Smooth muscle cell (in vitro differentiated cells): Measurements from ENCODE around the gene TMEM269. TPM values are rescaled to one million over a fixed set of nuclear protein-coding genes. Genes with fewer than 3 reads are reported as not detected.

Experiments
- DNase-seq: peaks from one replicate; lab custom pipeline; 2025; ENCODE audit not compliant: unreplicated experiment; lab: John Stamatoyannopoulos, UW
- H2AFZ ChIP-seq: fragments of 200-600 bp; sonication (generic); 2 replicates; pipeline ENCODE4 v1.6.0; 2016; ENCODE audit warnings: antibody characterized with exemption, low read depth, mild to moderate bottlenecking
- H3F3A ChIP-seq: fragments of 200-600 bp; sonication (generic); 2 replicates; pipeline ENCODE4 v1.6.0; 2017; ENCODE audit warnings: antibody characterized with exemption, low read depth
- H3K27ac ChIP-seq: fragments of 200-600 bp; sonication (generic); 2 replicates; pipeline ENCODE4 v1.5.1; 2016; ENCODE audit warnings: low read depth, mild to moderate bottlenecking
- H3K27me3 ChIP-seq: fragments of 200-600 bp; sonication (generic); 2 replicates; pipeline ENCODE4 v1.6.1; 2016; ENCODE audit warnings: low read depth, mild to moderate bottlenecking
- H3K36me3 ChIP-seq: fragments of 200-600 bp; sonication (generic); 2 replicates; pipeline ENCODE4 v1.5.1; 2016; ENCODE audit warnings: low read depth
- H3K4me1 ChIP-seq: fragments of 200-600 bp; sonication (generic); 2 replicates; pipeline ENCODE4 v1.5.1; 2016; ENCODE audit warnings: low read depth
- H3K4me2 ChIP-seq: fragments of 200-600 bp; sonication (generic); 2 replicates; pipeline ENCODE4 v1.6.0; 2016; ENCODE audit warnings: mild to moderate bottlenecking
- H3K4me3 ChIP-seq: fragments of 200-600 bp; sonication (generic); 2 replicates; pipeline ENCODE4 v1.5.1; 2016; ENCODE audit warnings: mild to moderate bottlenecking
- H3K79me2 ChIP-seq: fragments of 200-600 bp; sonication (generic); 2 replicates; pipeline ENCODE4 v1.6.0; 2016; ENCODE audit warnings: low read depth, mild to moderate bottlenecking
- H3K9ac ChIP-seq: fragments of 200-600 bp; sonication (generic); 2 replicates; pipeline ENCODE4 v1.6.0; 2016; ENCODE audit warnings: low read depth
- H3K9me3 ChIP-seq: fragments of 200-600 bp; sonication (generic); replicated peaks from 2 replicates; pipeline ENCODE4 v1.5.1; 2016; ENCODE audit warnings: low read depth
- H4K20me1 ChIP-seq: fragments of 200-600 bp; sonication (generic); 2 replicates; pipeline ENCODE4 v1.6.0; 2016; ENCODE audit warnings: low read depth
- WGBS: methylation state at CpG from one replicate; pipeline ENCODE4 v1.1.7; 2016; ENCODE audit warnings: low lambda C conversion rate; 5-methylcytosine and 5-hydroxymethylcytosine counted together
- polyA plus RNA-seq: library from polyadenylated mRNA; unstranded; fragments of >200 nt; fragmentation: Nextera tagmentation; extraction: Ambion mirVana; gene quantifications from 2 replicates; pipeline ENCODE4 v1.2.1, GENCODE V29; 2016
- total RNA-seq: library from RNA; depleted of rRNA; stranded (reverse); fragments of >200 nt; gene quantifications from 2 replicates; pipeline ENCODE4 v1.2.3, GENCODE V29; 2014
- TF ChIP-seq, protein P1 (sequence below): fragments of 200-600 bp; sonication (generic); IDR thresholded peaks from 2 replicates; pipeline ENCODE4 v1.5.1; 2017; ENCODE audit warnings: borderline replicate concordance, mild to moderate bottlenecking, antibody characterized with exemption; ENCODE audit not compliant: insufficient read depth, poor library complexity, severe bottlenecking

The TMEM269 gene, protein sequence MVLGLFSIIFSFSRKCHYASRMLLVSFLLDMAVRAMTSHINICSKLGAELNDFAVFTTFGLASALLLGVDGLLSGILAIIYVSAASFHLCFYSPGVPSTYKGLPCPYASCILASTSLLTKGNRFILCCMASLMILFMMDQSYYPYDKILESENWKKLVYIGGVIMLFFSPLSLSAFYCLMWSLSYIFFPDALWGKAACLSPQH
- 0.09 and 0.36 TPM in 2 replicates for total RNA-seq
- 0.09 and 0.15 TPM in 2 replicates for polyA plus RNA-seq

DNA sequence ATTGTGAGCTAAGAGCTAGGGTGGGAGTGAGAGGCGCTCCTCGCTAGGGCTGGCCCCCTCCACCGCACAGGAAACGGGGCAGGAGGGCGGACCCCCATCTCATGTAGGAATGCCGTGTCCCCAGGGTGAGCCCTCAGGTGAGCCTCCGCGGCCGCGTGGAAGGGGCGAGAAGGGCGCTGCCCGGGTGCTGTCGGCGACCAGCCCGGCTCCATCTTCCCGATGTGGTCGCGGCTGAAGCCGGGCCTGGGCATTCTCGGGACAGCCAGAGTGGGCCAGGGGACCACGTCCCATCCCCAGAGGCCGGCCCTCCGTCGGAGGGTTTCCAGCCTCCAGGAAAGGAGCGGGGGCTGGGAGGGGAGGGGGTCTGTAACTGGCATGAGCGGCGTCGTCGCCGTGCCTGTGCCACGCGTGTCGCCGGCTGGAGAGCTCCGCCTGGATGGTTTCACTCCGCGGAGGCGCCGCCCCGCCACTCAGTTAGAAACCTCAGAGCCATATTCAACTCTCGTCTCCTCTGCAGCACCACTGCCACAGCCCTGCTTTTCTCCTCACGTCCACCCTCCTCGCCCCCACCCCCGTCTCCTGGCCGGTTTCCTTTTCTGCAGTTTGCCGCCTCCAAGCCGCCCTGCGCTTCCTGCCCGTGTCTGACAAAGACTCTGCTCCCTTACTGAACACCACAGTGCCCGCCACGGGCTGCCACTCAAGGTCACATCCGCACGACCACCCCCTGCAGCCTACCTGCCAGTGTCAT is at the start of gene TMEM269:
Gene TMEM269, plus strand, starts transcription at position 46 of the 748 bp plus-strand sequence. CDS start 4,903 bp downstream, outside the sequence.
- H2AFZ ChIP-seq = no peak within 1 kb of the TSS
- H4K20me1 ChIP-seq = no peaks in the 10 kb centered on the region
- no peak within 1 kb of the TSS for H3K27ac ChIP-seq
- TF ChIP-seq, protein P1, sequence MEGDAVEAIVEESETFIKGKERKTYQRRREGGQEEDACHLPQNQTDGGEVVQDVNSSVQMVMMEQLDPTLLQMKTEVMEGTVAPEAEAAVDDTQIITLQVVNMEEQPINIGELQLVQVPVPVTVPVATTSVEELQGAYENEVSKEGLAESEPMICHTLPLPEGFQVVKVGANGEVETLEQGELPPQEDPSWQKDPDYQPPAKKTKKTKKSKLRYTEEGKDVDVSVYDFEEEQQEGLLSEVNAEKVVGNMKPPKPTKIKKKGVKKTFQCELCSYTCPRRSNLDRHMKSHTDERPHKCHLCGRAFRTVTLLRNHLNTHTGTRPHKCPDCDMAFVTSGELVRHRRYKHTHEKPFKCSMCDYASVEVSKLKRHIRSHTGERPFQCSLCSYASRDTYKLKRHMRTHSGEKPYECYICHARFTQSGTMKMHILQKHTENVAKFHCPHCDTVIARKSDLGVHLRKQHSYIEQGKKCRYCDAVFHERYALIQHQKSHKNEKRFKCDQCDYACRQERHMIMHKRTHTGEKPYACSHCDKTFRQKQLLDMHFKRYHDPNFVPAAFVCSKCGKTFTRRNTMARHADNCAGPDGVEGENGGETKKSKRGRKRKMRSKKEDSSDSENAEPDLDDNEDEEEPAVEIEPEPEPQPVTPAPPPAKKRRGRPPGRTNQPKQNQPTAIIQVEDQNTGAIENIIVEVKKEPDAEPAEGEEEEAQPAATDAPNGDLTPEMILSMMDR = no peak
- no peak within 1 kb of the TSS for H3K4me2 ChIP-seq
- H3K4me3 ChIP-seq = no peak within 1 kb of the TSS
- WGBS = 89% methylated on average over 41 of the region's 54 CpGs
- no peaks in the 10 kb centered on the region for H3K36me3 ChIP-seq
- DNase-seq = no peak
- no peaks in the 10 kb centered on the region for H3K27me3 ChIP-seq
- H3K9me3 ChIP-seq = no peaks in the 10 kb centered on the region
- no peaks in the 10 kb centered on the region for H3K4me1 ChIP-seq
- no peaks in the 10 kb centered on the region for H3K79me2 ChIP-seq
- H3K9ac ChIP-seq = no peak within 1 kb of the TSS
- H3F3A ChIP-seq = no peaks in the 10 kb centered on the region

DNA sequence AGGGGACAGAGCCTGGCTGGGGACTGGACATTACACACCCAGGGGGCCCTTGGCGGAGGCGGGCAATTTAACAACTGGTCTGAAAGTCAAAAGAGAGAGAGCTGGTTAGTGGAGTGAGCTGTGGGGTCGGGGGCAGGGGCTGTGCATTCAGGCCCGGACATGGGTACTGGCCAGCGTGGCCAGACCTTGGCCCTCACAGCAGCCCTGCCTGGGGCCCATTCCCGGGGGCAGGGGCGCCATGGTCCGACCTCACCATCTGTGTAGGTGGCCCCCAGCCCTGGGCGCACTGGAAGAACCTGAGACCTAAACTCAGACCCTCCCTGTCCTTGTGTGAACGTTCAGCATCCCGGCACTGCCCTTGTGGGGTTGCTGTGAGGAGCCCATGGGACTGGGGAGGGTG is 49.7 kb upstream of the TMEM269 start:
- Histone ChIP-seq H3K27me3 (no peaks in the 10 kb centered on the region), H3F3A (no peaks in the 10 kb centered on the region), H3K4me1 (peaks cover 7% of the 10 kb centered on the region), H3K4me2 (no peak overlapping the region), H3K27ac (no peak overlapping the region), H4K20me1 (no peaks in the 10 kb centered on the region), H3K4me3 (no peak overlapping the region), H3K9ac (no peak overlapping the region), H3K9me3 (no peaks in the 10 kb centered on the region), H2AFZ (no peak overlapping the region), H3K79me2 (no peaks in the 10 kb centered on the region), H3K36me3 (no peaks in the 10 kb centered on the region)
- no peak for DNase-seq
- 91% methylated on average over 11 of the region's 11 CpGs for WGBS
- TF ChIP-seq, protein P1 = no peak

DNA sequence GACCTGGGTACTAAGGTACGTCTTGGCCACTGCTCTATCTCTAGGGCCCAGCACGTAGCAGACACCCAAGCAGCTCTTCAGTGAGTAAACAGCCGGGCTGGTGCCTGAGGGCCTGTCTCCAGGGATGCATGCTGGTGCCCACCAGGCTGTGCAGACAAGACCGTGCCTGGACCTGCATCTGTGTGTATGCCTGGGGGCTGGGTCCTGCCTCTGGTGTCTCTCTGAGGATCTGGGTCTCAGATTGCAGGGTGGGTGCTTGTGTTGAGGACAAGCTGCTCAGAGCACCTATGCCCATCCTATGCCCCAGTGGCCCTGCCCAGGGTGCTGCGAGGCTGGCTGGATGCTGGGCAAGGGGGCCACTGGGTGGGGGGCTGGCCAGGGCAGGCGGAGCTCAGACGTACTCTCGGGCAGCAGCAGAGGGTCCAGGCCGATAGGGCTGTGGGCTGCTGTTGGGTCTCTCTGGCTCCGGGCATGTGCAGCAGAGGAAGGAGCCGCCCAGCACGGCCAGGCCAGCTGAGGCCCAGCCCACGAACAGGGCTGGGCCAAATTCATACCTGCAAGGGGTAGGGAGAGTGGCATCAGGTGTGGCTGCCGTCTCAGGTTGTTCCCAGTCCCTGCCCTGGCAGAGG is 49.2 kb upstream of the TMEM269 start:
- Histone ChIP-seq H3K27me3 (no peaks in the 10 kb centered on the region), H3K79me2 (no peaks in the 10 kb centered on the region), H3K9me3 (no peaks in the 10 kb centered on the region), H3F3A (no peaks in the 10 kb centered on the region), H3K4me1 (peaks cover 12% of the 10 kb centered on the region), H2AFZ (no peak overlapping the region), H3K9ac (no peak overlapping the region), H3K4me3 (no peak overlapping the region), H3K27ac (no peak overlapping the region), H3K36me3 (no peaks in the 10 kb centered on the region), H3K4me2 (no peak overlapping the region), H4K20me1 (no peaks in the 10 kb centered on the region)
- TF ChIP-seq, protein P1 = no peak
- WGBS = 88% methylated on average over 14 of the region's 14 CpGs
- no peak for DNase-seq
